ENCODE data around the gene MEX3A. TPM values are rescaled to one million over a fixed set of nuclear protein-coding genes. Genes with fewer than 3 reads are reported as not detected.

Gene MEX3A
- total RNA-seq, 1 experiment from 2014 or later: 68.0 TPM

DNA sequence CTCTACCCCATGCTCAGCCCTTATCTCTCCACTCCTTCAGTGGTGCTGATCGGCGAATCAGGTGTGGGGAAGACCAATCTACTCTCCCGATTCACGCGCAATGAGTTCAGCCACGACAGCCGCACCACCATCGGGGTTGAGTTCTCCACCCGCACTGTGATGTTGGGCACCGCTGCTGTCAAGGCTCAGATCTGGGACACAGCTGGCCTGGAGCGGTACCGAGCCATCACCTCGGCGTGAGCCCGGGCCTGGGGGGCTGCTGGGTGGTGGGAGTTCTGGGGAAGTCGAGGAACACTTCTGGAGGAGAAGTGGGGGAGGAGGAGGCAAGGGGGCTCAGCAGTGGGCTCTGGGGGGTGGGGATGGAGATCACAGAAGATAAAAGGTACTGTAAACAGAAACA is 16.4 kb downstream of the MEX3A start:
- Histone ChIP-seq H3K56ac (ENCODE audit: insufficient read length, low read depth, low read length) (no peak overlapping the region), H2BK5ac (ENCODE audit: insufficient read length, low read length) (no peak overlapping the region), H3K23ac (ENCODE audit: insufficient read length, low read depth, low read length) (no peak overlapping the region), H3K4me1 (ENCODE audit: insufficient read depth, low read length) (no peaks in the 10 kb centered on the region), H3K9ac (ENCODE audit: extremely low read depth, insufficient read length, low read length) (no peak overlapping the region), H3K79me1 (ENCODE audit: insufficient read depth, low read depth, low read length, poor library complexity, severe bottlenecking) (no peaks in the 10 kb centered on the region), H3K4ac (ENCODE audit: low read depth, low read length) (no peak overlapping the region), H2BK15ac (ENCODE audit: low read depth, low read length) (no peak overlapping the region), H2BK120ac (ENCODE audit: low read depth, low read length, poor library complexity, severe bottlenecking) (no peak overlapping the region), H3K79me2 (ENCODE audit: insufficient read depth, low read length) (no peaks in the 10 kb centered on the region), H2BK20ac (ENCODE audit: low read depth, low read length, poor library complexity, severe bottlenecking) (no peak overlapping the region), H3K23me2 (ENCODE audit: insufficient read length, low read depth, low read length, poor library complexity, severe bottlenecking) (peaks cover 4% of the 10 kb centered on the region), H3K18ac (ENCODE audit: insufficient read length, low read depth, low read length) (no peak overlapping the region), H4K8ac (replicated peaks; ENCODE audit: insufficient read length, low read depth, low read length) (no peak overlapping the region), H3K14ac (ENCODE audit: insufficient read depth, low read length) (no peak overlapping the region; the same call in 1 of the 2 replicates), H4K5ac (ENCODE audit: insufficient read length, low read depth, low read length) (no peak overlapping the region), H3K27ac (ENCODE audit: insufficient read length, low read depth, low read length) (no peak overlapping the region), H2AFZ (ENCODE audit: low read length) (no peak overlapping the region), H2AK5ac (ENCODE audit: insufficient read length, low read length) (no peak overlapping the region), H2BK12ac (ENCODE audit: insufficient read length, low read depth, low read length) (no peak overlapping the region), H4K91ac (ENCODE audit: insufficient read length, low read depth, low read length) (no peak overlapping the region), H3K4me2 (ENCODE audit: insufficient read depth, insufficient read length, low read length) (no peak overlapping the region), H3T11ph (ENCODE audit: low read length) (no peak overlapping the region), H3K27me3 (ENCODE audit: insufficient read depth, low read length) (no peaks in the 10 kb centered on the region), H3K9me3 (ENCODE audit: control insufficient read depth, low read depth, low read length) (no peaks in the 10 kb centered on the region), H4K20me1 (ENCODE audit: control insufficient read depth, insufficient read depth, insufficient read length) (no peaks in the 10 kb centered on the region)
- WGBS (ENCODE audit: extremely low coverage, insufficient read length, low lambda C conversion rate): no CpG with 5 or more reads among the region's 16 CpGs
- Mint-ChIP-seq H3K4me3 (no peak overlapping the region; a peak in 2 of 5 replicates), H3K9me3 (no peaks in the 10 kb centered on the region; a peak in 1 of 5 replicates), H3K27me3 (ENCODE audit: low read depth) (no peaks in the 10 kb centered on the region; the same call in none of the 2 replicates), H3K36me3 (ENCODE audit: insufficient read depth in 1 of 3, low read depth in 3 of 3) (peaks cover 4 to 27% (median 23%) of the 10 kb centered on the region in 3 experiments; a peak in 6 of 7 replicates), H3K4me1 (peaks cover 42 to 59% of the 10 kb centered on the region in 2 experiments), H3K27ac (peak overlapping the region in 1 of 3 experiments; percentile 34; a peak in 2 of 7 replicates)
- no peak for DNase-seq
- TF ChIP-seq, protein P1, sequence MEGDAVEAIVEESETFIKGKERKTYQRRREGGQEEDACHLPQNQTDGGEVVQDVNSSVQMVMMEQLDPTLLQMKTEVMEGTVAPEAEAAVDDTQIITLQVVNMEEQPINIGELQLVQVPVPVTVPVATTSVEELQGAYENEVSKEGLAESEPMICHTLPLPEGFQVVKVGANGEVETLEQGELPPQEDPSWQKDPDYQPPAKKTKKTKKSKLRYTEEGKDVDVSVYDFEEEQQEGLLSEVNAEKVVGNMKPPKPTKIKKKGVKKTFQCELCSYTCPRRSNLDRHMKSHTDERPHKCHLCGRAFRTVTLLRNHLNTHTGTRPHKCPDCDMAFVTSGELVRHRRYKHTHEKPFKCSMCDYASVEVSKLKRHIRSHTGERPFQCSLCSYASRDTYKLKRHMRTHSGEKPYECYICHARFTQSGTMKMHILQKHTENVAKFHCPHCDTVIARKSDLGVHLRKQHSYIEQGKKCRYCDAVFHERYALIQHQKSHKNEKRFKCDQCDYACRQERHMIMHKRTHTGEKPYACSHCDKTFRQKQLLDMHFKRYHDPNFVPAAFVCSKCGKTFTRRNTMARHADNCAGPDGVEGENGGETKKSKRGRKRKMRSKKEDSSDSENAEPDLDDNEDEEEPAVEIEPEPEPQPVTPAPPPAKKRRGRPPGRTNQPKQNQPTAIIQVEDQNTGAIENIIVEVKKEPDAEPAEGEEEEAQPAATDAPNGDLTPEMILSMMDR (conservative IDR thresholded peaks at IDR 0.05): no peak

Measured in H9 (cell line).